ENCODE results near the gene GDPD1.
"Not testable (repeated sequence)": the region's sequence is repeated elsewhere in the genome, so short reads cannot be mapped to it uniquely, and the experiment has no call there.

GDPD1 gene

GRCh38 chr17:59238906-59239305 is 18.6 kb downstream of the GDPD1 start:
- no peak for DNase-seq (ENCODE audit: low read depth in 2 of 3, low spot score in 2 of 3)

- no peak for DNase-seq (ENCODE audit: low read depth in 2 of 3, low spot score in 2 of 3)
Observed at GRCh38 chr17:59244081-59244480, 23.8 kb downstream of the GDPD1 start.

GRCh38 chr17:59254742-59255141 is 34.4 kb downstream of the GDPD1 start:
- no peak for DNase-seq (ENCODE audit: low read depth in 2 of 3, low spot score in 2 of 3)

GRCh38 chr17:59257101-59257500 is 36.8 kb downstream of the GDPD1 start:
- DNase-seq (ENCODE audit: low read depth in 2 of 3, low spot score in 2 of 3): no peak

GRCh38 chr17:59260722-59261121 is 40.4 kb downstream of the GDPD1 start:
- no peak for DNase-seq (ENCODE audit: low read depth in 2 of 3, low spot score in 2 of 3)

- no peak for DNase-seq (ENCODE audit: low read depth in 2 of 3, low spot score in 2 of 3)
Observed at GRCh38 chr17:59266745-59267144, 46.4 kb downstream of the GDPD1 start.

- no peak for DNase-seq (ENCODE audit: low read depth in 2 of 3, low spot score in 2 of 3)
Observed at GRCh38 chr17:59267776-59268175, 47.5 kb downstream of the GDPD1 start.

- no peak for DNase-seq (ENCODE audit: low read depth in 2 of 3, low spot score in 2 of 3)
Observed at GRCh38 chr17:59275618-59276017, 55.3 kb downstream of the GDPD1 start.

- no peak for DNase-seq (ENCODE audit: low read depth in 2 of 3, low spot score in 2 of 3)
Observed at GRCh38 chr17:59277031-59277430, 56.7 kb downstream of the GDPD1 start.

GRCh38 chr17:59278406-59278805 is 58.1 kb downstream of the GDPD1 start:
- no peak for DNase-seq (ENCODE audit: low read depth in 2 of 3, low spot score in 2 of 3)

GRCh38 chr17:59284317-59284716 is 64.0 kb downstream of the GDPD1 start:
- DNase-seq (ENCODE audit: low read depth in 2 of 3, low spot score in 2 of 3): no peak

- no peak for DNase-seq (ENCODE audit: low read depth in 2 of 3, low spot score in 2 of 3)
Observed at GRCh38 chr17:59287452-59287851, 67.1 kb downstream of the GDPD1 start.

- DNase-seq (ENCODE audit: low read depth in 2 of 3, low spot score in 2 of 3): no peak
Observed at GRCh38 chr17:59287891-59288290, 67.6 kb downstream of the GDPD1 start.

- no peak for DNase-seq (ENCODE audit: low read depth in 2 of 3, low spot score in 2 of 3)
Observed at GRCh38 chr17:59289981-59290301, 69.6 kb downstream of the GDPD1 start.

- DNase-seq (ENCODE audit: low read depth in 2 of 3, low spot score in 2 of 3): not testable (repeated sequence)
Observed at GRCh38 chr17:59290302-59290998, 70.1 kb downstream of the GDPD1 start.

- no peak for DNase-seq (ENCODE audit: low read depth in 2 of 3, low spot score in 2 of 3)
Observed at GRCh38 chr17:59292174-59292523, 71.8 kb downstream of the GDPD1 start.

GRCh38 chr17:59296190-59296589 is 75.9 kb downstream of the GDPD1 start:
- DNase-seq (ENCODE audit: low read depth in 2 of 3, low spot score in 2 of 3): no peak

- DNase-seq (ENCODE audit: low read depth in 2 of 3, low spot score in 2 of 3): no peak
Observed at GRCh38 chr17:59298521-59298920, 78.2 kb downstream of the GDPD1 start.

GRCh38 chr17:59299400-59300092 is 79.2 kb downstream of the GDPD1 start:
- no peak for DNase-seq (ENCODE audit: low read depth in 2 of 3, low spot score in 2 of 3)

GRCh38 chr17:59300941-59301340 is 80.6 kb downstream of the GDPD1 start:
- DNase-seq (ENCODE audit: low read depth in 2 of 3, low spot score in 2 of 3): no peak

- DNase-seq (ENCODE audit: low read depth in 2 of 3, low spot score in 2 of 3): no peak
Observed at GRCh38 chr17:59304811-59305210, 84.5 kb downstream of the GDPD1 start.

GRCh38 chr17:59310263-59310920 is 90.1 kb downstream of the GDPD1 start:
- DNase-seq (ENCODE audit: low read depth in 2 of 3, low spot score in 2 of 3): no peak

- no peak for DNase-seq (ENCODE audit: low read depth in 2 of 3, low spot score in 2 of 3)
Observed at GRCh38 chr17:59311051-59311468, 90.7 kb downstream of the GDPD1 start.

Data from activated CD8-positive, alpha-beta memory T cell treated with anti-CD3 and anti-CD28 coated beads for 48 hours (primary cell).